NCI-H1694 (cell line): ENCODE measurements around the gene UNG.

Source experiments
- DNase-seq: peaks from one replicate; lab custom pipeline; 2025; lab: John Stamatoyannopoulos, UW

UNG gene

GRCh38 chr12:109156036-109156435, 58.6 kb downstream of the UNG start:
- DNase-seq, result no peak

- DNase-seq, result no peak
Measured at GRCh38 chr12:109156586-109156985, 59.2 kb downstream of the UNG start.

GRCh38 chr12:109157986-109158385, 60.6 kb downstream of the UNG start:
- no peak for DNase-seq

- DNase-seq, result no peak
Measured at GRCh38 chr12:109160433-109160832, 63.0 kb downstream of the UNG start.
